ENCODE measurements around the gene ZNF346.

- TF ChIP-seq CTCF (IDR thresholded peaks at IDR 0.05 in 4 of 5, conservative IDR thresholded peaks at IDR 0.05 in 1 of 5) (peak; percentile 71 to 93 (median 85)), POLR2A (IDR thresholded peaks at IDR 0.05) (no peak)
Observed at GRCh38 chr5:177111720-177112394, 89.4 kb downstream of the ZNF346 start.

All from gastrocnemius medialis (tissue), 4 donors.